ENCODE results near the gene WDR70. TPM values are rescaled to one million over a fixed set of nuclear protein-coding genes. Genes with fewer than 3 reads are reported as not detected.
A peak's percentile ranks its signal among the peaks of the same experiment; 100 is the strongest.

WDR70 gene
- total RNA-seq, 1 experiment from 2014 or later, result 55.2 TPM

DNA sequence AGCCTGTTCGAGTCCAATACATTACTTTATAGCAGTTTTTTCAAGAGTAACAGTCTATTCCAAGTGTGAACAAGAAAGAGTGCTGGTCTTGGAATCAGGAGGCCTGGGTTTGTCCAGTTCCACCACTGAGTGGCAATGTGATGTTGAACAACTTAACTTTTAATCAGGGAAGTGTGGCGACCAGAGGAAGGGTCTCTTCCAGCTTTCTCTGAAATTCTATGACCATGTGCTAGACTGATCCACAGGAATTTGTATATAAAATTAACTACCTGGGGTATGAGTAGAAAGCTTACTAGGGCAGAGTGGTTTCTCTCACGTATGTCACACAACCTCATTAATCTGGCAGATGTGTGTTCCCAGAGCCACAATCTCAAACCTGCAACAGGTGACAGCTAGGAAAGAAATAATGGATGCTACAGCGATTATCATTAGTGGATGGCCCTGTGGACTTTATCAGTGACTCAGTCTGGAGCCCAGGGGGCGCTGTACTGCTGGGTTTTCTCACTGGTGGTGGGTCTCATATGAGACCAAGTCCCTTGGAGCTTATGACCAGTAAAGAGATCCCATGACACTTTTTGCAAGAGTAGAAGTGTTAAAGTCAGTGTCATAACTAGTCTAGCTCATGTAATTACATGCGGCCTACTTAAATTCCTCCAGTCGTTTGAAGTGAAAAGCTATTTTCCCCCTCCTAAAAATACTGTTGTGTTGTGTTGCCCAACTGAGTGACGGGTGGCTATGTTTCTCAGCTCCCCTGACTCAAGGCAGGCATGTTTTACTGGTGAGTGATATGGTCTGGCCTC is 344.2 kb downstream of the WDR70 start:
- CTCF ChIA-PET, result interaction anchor here (0.6 to 1.1 kb wide), 6 partner anchors 12 to 469 kb away, joined by 3 to 5 read pairs (median 4); no protein-coding TSS in a partner anchor
- H3K36me3 ChIP-seq (ENCODE audit: insufficient read depth, low read length, poor library complexity, severe bottlenecking), result peaks cover 14% of the 10 kb centered on the region
- H3K27me3 ChIP-seq (replicated peaks; ENCODE audit: insufficient read depth, low read depth, low read length, poor library complexity), result no peaks in the 10 kb centered on the region
- no peak overlapping the region for H3K4me3 ChIP-seq (ENCODE audit: low read depth, low read length, poor library complexity, severe bottlenecking)
- peak overlapping the region; percentile 93 for H3K27ac ChIP-seq (ENCODE audit: low read depth, low read length, poor library complexity, severe bottlenecking)
- intact Hi-C loops (cut with micrococcal nuclease; ENCODE audit: unreplicated experiment), result loop anchor here (2.0 to 5.0 kb wide), 3 partner anchors 94 to 469 kb away; no protein-coding TSS in a partner anchor
- no peak for TF ChIP-seq EZH2 (IDR thresholded peaks at IDR 0.05; ENCODE audit: borderline replicate concordance, low read depth, low read length, poor library complexity, severe bottlenecking)
- TF ChIP-seq, protein P1, sequence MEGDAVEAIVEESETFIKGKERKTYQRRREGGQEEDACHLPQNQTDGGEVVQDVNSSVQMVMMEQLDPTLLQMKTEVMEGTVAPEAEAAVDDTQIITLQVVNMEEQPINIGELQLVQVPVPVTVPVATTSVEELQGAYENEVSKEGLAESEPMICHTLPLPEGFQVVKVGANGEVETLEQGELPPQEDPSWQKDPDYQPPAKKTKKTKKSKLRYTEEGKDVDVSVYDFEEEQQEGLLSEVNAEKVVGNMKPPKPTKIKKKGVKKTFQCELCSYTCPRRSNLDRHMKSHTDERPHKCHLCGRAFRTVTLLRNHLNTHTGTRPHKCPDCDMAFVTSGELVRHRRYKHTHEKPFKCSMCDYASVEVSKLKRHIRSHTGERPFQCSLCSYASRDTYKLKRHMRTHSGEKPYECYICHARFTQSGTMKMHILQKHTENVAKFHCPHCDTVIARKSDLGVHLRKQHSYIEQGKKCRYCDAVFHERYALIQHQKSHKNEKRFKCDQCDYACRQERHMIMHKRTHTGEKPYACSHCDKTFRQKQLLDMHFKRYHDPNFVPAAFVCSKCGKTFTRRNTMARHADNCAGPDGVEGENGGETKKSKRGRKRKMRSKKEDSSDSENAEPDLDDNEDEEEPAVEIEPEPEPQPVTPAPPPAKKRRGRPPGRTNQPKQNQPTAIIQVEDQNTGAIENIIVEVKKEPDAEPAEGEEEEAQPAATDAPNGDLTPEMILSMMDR (conservative IDR thresholded peaks at IDR 0.05; ENCODE audit: low read depth, low read length), result peak; percentile 80
- peak; percentile 78 for DNase-seq (ENCODE audit: low spot score)
- BruUV-seq (replicated peaks), result no TSS peak
- POLR2A ChIA-PET (ENCODE audit: low non-redundant PET), result interaction anchor here (0.6 kb wide), 2 partner anchors 18 to 157 kb away, joined by 4 read pairs; no protein-coding TSS in a partner anchor
- H3K4me1 ChIP-seq (ENCODE audit: insufficient read depth, low read length, poor library complexity, severe bottlenecking), result peaks cover 66% of the 10 kb centered on the region
- no peaks in the 10 kb centered on the region for H3K9me3 ChIP-seq (ENCODE audit: low read depth, low read length, poor library complexity, severe bottlenecking)

DNA sequence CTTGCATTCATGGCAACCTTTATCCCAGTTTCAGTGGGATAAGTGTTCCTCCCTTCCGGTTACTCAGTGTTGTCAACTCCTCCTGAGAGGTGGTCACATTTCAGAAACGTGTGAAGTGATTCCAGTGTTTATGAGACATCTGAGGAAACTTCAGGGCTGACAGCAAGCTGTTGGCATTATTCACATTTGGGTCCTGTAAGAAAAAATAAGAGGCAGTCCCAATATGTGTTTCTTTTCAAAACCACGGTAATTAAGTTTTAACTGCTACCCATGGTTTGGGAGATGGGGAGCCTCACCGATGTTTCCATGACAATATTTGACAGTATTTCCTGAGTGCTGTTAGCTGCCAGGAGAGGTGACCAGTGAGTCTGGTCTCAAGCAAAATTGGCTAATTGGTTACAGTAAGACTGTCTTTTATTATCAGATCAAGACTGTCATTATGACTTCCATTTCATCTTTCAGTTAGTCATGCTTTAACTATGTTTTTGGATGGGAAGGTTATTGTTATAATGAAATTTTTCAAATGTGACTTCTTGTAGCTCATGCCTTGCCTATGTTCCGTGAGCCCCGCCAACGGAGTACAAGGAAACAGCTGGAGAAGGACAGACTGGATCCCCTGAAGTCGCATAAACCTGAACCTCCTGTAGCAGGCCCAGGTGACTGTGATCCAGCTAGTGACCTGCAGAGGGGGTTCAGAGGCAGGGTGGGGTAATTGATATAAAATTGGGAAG is 345.4 kb downstream of the WDR70 start:
- Histone ChIP-seq H3K4me3 (ENCODE audit: low read depth, low read length, poor library complexity, severe bottlenecking) (no peak overlapping the region), H3K27ac (ENCODE audit: low read depth, low read length, poor library complexity, severe bottlenecking) (peak overlapping the region; percentile 93), H3K9me3 (ENCODE audit: low read depth, low read length, poor library complexity, severe bottlenecking) (no peaks in the 10 kb centered on the region), H3K4me1 (ENCODE audit: insufficient read depth, low read length, poor library complexity, severe bottlenecking) (peaks cover 55% of the 10 kb centered on the region), H3K27me3 (replicated peaks; ENCODE audit: insufficient read depth, low read depth, low read length, poor library complexity) (no peaks in the 10 kb centered on the region), H3K36me3 (ENCODE audit: insufficient read depth, low read length, poor library complexity, severe bottlenecking) (peaks cover 16% of the 10 kb centered on the region)
- intact Hi-C loops (cut with micrococcal nuclease; ENCODE audit: unreplicated experiment), result loop anchor here (5.0 kb wide), 2 partner anchors 93 to 468 kb away; no protein-coding TSS in a partner anchor
- TF ChIP-seq EZH2 (IDR thresholded peaks at IDR 0.05; ENCODE audit: borderline replicate concordance, low read depth, low read length, poor library complexity, severe bottlenecking), result no peak
- no peak for DNase-seq (ENCODE audit: low spot score)
- CTCF ChIA-PET, result interaction anchor here (0.6 kb wide), 1 partner anchor 26 kb away, joined by 4 read pairs; no protein-coding TSS in a partner anchor
- no TSS peak for BruUV-seq (replicated peaks)
- POLR2A ChIA-PET (ENCODE audit: low non-redundant PET), result interaction anchor here (0.6 to 0.7 kb wide), 2 partner anchors 14 to 19 kb away, joined by 3 to 4 read pairs; no protein-coding TSS in a partner anchor

DNA sequence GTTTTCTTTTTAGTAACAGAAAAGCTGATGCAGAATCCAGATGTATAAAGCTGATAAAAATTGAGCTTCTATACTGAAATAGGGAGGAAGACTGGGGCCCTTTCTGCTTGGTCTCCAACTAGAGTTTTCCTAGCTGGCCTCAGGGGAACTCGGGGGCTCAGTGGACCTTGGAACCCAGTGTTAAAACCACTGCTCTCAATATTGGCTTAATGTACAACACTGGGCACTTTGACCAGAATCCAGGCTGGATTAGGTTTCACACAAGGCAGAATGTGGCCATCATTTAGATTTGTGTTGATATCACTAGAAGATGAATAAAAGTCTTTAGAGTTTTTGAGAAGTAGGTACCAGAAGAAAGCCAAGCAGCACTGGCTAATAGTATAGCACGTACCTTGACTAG is 346.1 kb downstream of the WDR70 start:
- peaks cover 16% of the 10 kb centered on the region for H3K36me3 ChIP-seq (ENCODE audit: insufficient read depth, low read length, poor library complexity, severe bottlenecking)
- no peak overlapping the region for H3K4me3 ChIP-seq (ENCODE audit: low read depth, low read length, poor library complexity, severe bottlenecking)
- no peaks in the 10 kb centered on the region for H3K27me3 ChIP-seq (replicated peaks; ENCODE audit: insufficient read depth, low read depth, low read length, poor library complexity)
- ChIA-PET CTCF (no interaction called here), POLR2A (ENCODE audit: low non-redundant PET) (interaction anchor here (0.7 kb wide), 1 partner anchor 13 kb away, joined by 3 read pairs; no protein-coding TSS in a partner anchor)
- peak overlapping the region; percentile 17 for H3K27ac ChIP-seq (ENCODE audit: low read depth, low read length, poor library complexity, severe bottlenecking)
- H3K9me3 ChIP-seq (ENCODE audit: low read depth, low read length, poor library complexity, severe bottlenecking), result no peaks in the 10 kb centered on the region
- intact Hi-C loops (cut with micrococcal nuclease; ENCODE audit: unreplicated experiment), result no loop called here
- no TSS peak for BruUV-seq (replicated peaks)
- H3K4me1 ChIP-seq (ENCODE audit: insufficient read depth, low read length, poor library complexity, severe bottlenecking), result peaks cover 49% of the 10 kb centered on the region
- TF ChIP-seq, protein P1 (conservative IDR thresholded peaks at IDR 0.05; ENCODE audit: low read depth, low read length), result no peak
- no peak for TF ChIP-seq EZH2 (IDR thresholded peaks at IDR 0.05; ENCODE audit: borderline replicate concordance, low read depth, low read length, poor library complexity, severe bottlenecking)
- DNase-seq (ENCODE audit: low spot score), result no peak
